ENCODE results near the gene SLC6A15.

DNA sequence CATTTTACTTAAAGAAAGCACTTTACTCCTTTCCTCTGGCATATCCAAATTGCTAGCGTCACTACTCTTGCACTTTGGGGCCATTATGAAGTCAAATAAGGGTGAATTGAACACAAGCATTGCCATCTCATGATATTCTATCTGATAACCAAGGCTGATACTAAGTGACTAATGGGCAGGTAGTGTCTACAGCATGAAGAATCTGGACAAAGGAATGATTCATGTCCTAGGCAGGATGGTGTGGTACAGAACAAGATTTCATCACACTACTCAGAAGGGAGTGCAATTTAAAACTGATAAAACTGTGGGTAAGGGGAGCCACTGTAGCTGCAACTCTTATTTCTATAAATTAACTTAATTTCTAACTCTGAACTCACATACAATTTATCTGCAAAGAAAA is 7.7 kb upstream of the SLC6A15 start:
- TF ChIP-seq, protein P1, sequence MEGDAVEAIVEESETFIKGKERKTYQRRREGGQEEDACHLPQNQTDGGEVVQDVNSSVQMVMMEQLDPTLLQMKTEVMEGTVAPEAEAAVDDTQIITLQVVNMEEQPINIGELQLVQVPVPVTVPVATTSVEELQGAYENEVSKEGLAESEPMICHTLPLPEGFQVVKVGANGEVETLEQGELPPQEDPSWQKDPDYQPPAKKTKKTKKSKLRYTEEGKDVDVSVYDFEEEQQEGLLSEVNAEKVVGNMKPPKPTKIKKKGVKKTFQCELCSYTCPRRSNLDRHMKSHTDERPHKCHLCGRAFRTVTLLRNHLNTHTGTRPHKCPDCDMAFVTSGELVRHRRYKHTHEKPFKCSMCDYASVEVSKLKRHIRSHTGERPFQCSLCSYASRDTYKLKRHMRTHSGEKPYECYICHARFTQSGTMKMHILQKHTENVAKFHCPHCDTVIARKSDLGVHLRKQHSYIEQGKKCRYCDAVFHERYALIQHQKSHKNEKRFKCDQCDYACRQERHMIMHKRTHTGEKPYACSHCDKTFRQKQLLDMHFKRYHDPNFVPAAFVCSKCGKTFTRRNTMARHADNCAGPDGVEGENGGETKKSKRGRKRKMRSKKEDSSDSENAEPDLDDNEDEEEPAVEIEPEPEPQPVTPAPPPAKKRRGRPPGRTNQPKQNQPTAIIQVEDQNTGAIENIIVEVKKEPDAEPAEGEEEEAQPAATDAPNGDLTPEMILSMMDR (IDR thresholded peaks at IDR 0.05; ENCODE audit: insufficient read depth, low read length, poor library complexity, severe bottlenecking), result no peak
- TF ChIP-seq EZH2phosphoT487 (conservative IDR thresholded peaks at IDR 0.05; ENCODE audit: low read length), result no peak

Data from SU-DHL-6 (cell line).